Lower lobe of right lung (tissue), 2 donors: ENCODE measurements around the gene CLASP1. TPM values are rescaled to one million over a fixed set of nuclear protein-coding genes. Genes with fewer than 3 reads are reported as not detected.

Experiments
- ATAC-seq, 2 donors: fragments of 200-7000 bp; cut with Tn5 transposase; one replicate each; pipeline ENCODE4 v1.9.1; 2020 to 2022; ENCODE audit warnings: mild to moderate bottlenecking in 2 of 2, moderate library complexity in 2 of 2
- DNase-seq: peaks from one replicate; pipeline ENCODE4 v3.0.0-alpha.2; 2020
- H3K27ac ChIP-seq: fragments of 200-600 bp; one replicate; pipeline ENCODE4 v1.8.0; 2022
- H3K27me3 ChIP-seq: fragments of 200-600 bp; one replicate; pipeline ENCODE4 v1.8.0; 2022; ENCODE audit warnings: low read depth
- H3K36me3 ChIP-seq: fragments of 200-600 bp; one replicate; pipeline ENCODE4 v1.8.0; 2022; ENCODE audit warnings: mild to moderate bottlenecking
- H3K4me1 ChIP-seq: fragments of 200-600 bp; one replicate; pipeline ENCODE4 v1.8.0; 2022
- H3K4me3 ChIP-seq: fragments of 200-600 bp; one replicate; pipeline ENCODE4 v1.8.0; 2022; ENCODE audit warnings: mild to moderate bottlenecking
- H3K9me3 ChIP-seq: fragments of 200-600 bp; one replicate; pipeline ENCODE4 v1.8.0; 2022
- CTCF ChIP-seq: fragments of 200-600 bp; IDR thresholded peaks from one replicate; pipeline ENCODE4 v1.8.0; 2022; ENCODE audit warnings: antibody characterized with exemption, mild to moderate bottlenecking
- intact Hi-C: fragments of 100-400 bp; cut with DNase I; formaldehyde crosslinking; loops from one replicate; pipeline ENCODE4 v1.11.0; 2022
- total RNA-seq: library from RNA; stranded (reverse); fragmentation: NEBNext Ultra II Directional; extraction: Animal tissue kit (Norgen Biotek cat#: 25700); gene quantifications from one replicate; pipeline ENCODE4 v1.2.1, GENCODE V29; 2021
- donor health status: DM: no; HTN: yes; CAD: no; lungs with severe emphysema.

The CLASP1 gene
- total RNA-seq, 1 donor from 2014 or later, result 45.8 TPM

- Histone ChIP-seq H3K27ac (no peak overlapping the region), H3K27me3 (no peaks in the 10 kb centered on the region), H3K9me3 (no peaks in the 10 kb centered on the region), H3K4me1 (no peaks in the 10 kb centered on the region), H3K36me3 (no peaks in the 10 kb centered on the region), H3K4me3 (no peak overlapping the region)
- DNase-seq (no peak), ATAC-seq (no peak)
- intact Hi-C loops, result no loop called here
- TF ChIP-seq CTCF, result no peak
Measured at GRCh38 chr2:121294881-121295840, 354.1 kb downstream of the CLASP1 start.

- peak; percentile 71 for DNase-seq
- Histone ChIP-seq H3K4me3 (no peak overlapping the region), H3K4me1 (no peaks in the 10 kb centered on the region), H3K9me3 (no peaks in the 10 kb centered on the region), H3K27me3 (no peaks in the 10 kb centered on the region), H3K36me3 (no peaks in the 10 kb centered on the region), H3K27ac (no peak overlapping the region)
- TF ChIP-seq CTCF, result no peak
- peak; percentile 76 to 83 for ATAC-seq
- intact Hi-C loops, result no loop called here
Measured at GRCh38 chr2:121293450-121294325, 355.6 kb downstream of the CLASP1 start.

GRCh38 chr2:121291251-121291580, 358.0 kb downstream of the CLASP1 start:
- H3K36me3 ChIP-seq, result no peaks in the 10 kb centered on the region
- ATAC-seq (no peak), DNase-seq (no peak)
- no peaks in the 10 kb centered on the region for H3K4me1 ChIP-seq
- no peak for TF ChIP-seq CTCF
- intact Hi-C loops, result no loop called here
- no peak overlapping the region for H3K4me3 ChIP-seq
- H3K9me3 ChIP-seq, result no peaks in the 10 kb centered on the region
- no peaks in the 10 kb centered on the region for H3K27me3 ChIP-seq
- H3K27ac ChIP-seq, result no peak overlapping the region

- no peaks in the 10 kb centered on the region for H3K9me3 ChIP-seq
Measured at GRCh38 chr2:121289271-121289670, 360.0 kb downstream of the CLASP1 start.

More at GRCh38 chr2:121289271-121289670, 360.0 kb downstream of the CLASP1 start:
- ATAC-seq, result no peak
- Histone ChIP-seq H3K4me3 (no peak overlapping the region), H3K4me1 (no peaks in the 10 kb centered on the region), H3K27ac (no peak overlapping the region), H3K36me3 (no peaks in the 10 kb centered on the region), H3K27me3 (peaks cover 11% of the 10 kb centered on the region)
- intact Hi-C loops, result no loop called here
- TF ChIP-seq CTCF, result no peak
- DNase-seq, result no peak
